HepG2 (cell line): ENCODE data around the gene GDF7. TPM values are rescaled to one million over a fixed set of nuclear protein-coding genes. Genes with fewer than 3 reads are reported as not detected.

Experiments
- ARHGAP35 ChIP-seq: sonication (generic); formaldehyde crosslinking; IDR thresholded peaks from 2 replicates; pipeline ENCODE4 v1.9.0; 2022; ENCODE audit warnings: mild to moderate bottlenecking, inconsistent platforms, moderate library complexity, missing genetic modification reagents, borderline replicate concordance
- SIN3A ChIP-seq: IDR thresholded peaks from 2 replicates; pipeline ENCODE4 v1.6.1; 2011; ENCODE audit warnings: low read depth, mild to moderate bottlenecking, control low read depth, low read length, borderline replicate concordance
- SRY ChIP-seq: sonication (generic); formaldehyde crosslinking; IDR thresholded peaks from 2 replicates; pipeline ENCODE4 v1.8.0; 2022; ENCODE audit warnings: mild to moderate bottlenecking, missing genetic modification reagents
- TEAD3 ChIP-seq: optimal IDR thresholded peaks from 2 replicates; pipeline ENCODE3; 2016; ENCODE audit warnings: borderline replicate concordance
- ZNF138 ChIP-seq: sonication (generic); formaldehyde crosslinking; IDR thresholded peaks from 2 replicates; pipeline ENCODE4 v1.5.0; 2020; ENCODE audit warnings: mild to moderate bottlenecking, low read depth, missing genetic modification reagents
- ZNF317 ChIP-seq: sonication (generic); formaldehyde crosslinking; IDR thresholded peaks from 2 replicates; pipeline ENCODE4 v1.5.0; 2020; ENCODE audit warnings: mild to moderate bottlenecking, missing genetic modification reagents
- polyA plus RNA-seq, 8 experiments: library from polyadenylated mRNA; depleted of rRNA in 3 of 8; stranded (reverse) in 7 of 8; unstranded in 1 of 8; fragments of >200 nt; fragmentation: Illumina TruSeq in 4 of 8; extraction: Trizol in 4 of 8; gene quantifications; 2 replicates each; pipeline versions ENCODE4 v1.2.1 to v1.2.3, GENCODE V29; 2011 to 2016; ENCODE audit warnings: low read depth in 4 of 8, missing spikeins in 1 of 8, mixed read lengths in 1 of 8; ENCODE audit not compliant: insufficient read depth in 1 of 8
- total RNA-seq, 5 experiments: library from RNA; depleted of rRNA; stranded (reverse); fragments of >200 nt; fragmentation: Illumina TruSeq; extraction: Trizol; gene quantifications; 2 replicates each; pipeline ENCODE4 v1.2.3, GENCODE V29; 2016; ENCODE audit warnings: low read depth in 1 of 5
- TF ChIP-seq, protein P1 (sequence below): sonication (generic); formaldehyde crosslinking; IDR thresholded peaks from 2 replicates; pipeline ENCODE4 v1.8.0; 2022; ENCODE audit warnings: missing genetic modification reagents, mild to moderate bottlenecking, inconsistent platforms, borderline replicate concordance
- TF ChIP-seq, protein P2 (sequence below): sonication (generic); formaldehyde crosslinking; IDR thresholded peaks from 2 replicates; pipeline ENCODE4 v1.8.0; 2022; ENCODE audit warnings: missing genetic modification reagents, mild to moderate bottlenecking, borderline replicate concordance
- TF ChIP-seq, protein P3 (sequence below): sonication (generic); formaldehyde crosslinking; conservative IDR thresholded peaks from 2 replicates; pipeline ENCODE4 v1.5.0; 2020; ENCODE audit warnings: missing genetic modification reagents
- TF ChIP-seq, protein P4 (sequence below): sonication (generic); formaldehyde crosslinking; IDR thresholded peaks from 2 replicates; pipeline ENCODE4 v1.5.1; 2020; ENCODE audit warnings: missing genetic modification reagents, mild to moderate bottlenecking, borderline replicate concordance
- TF ChIP-seq, protein P5 (sequence below): sonication (generic); formaldehyde crosslinking; IDR thresholded peaks from 2 replicates; pipeline ENCODE4 v1.4.0; 2020; ENCODE audit warnings: missing genetic modification reagents
- TF ChIP-seq, protein P6 (sequence below): sonication (generic); formaldehyde crosslinking; IDR thresholded peaks from 2 replicates; pipeline ENCODE4 v1.4.0; 2020; ENCODE audit warnings: missing genetic modification reagents
- TF ChIP-seq, protein P7 (sequence below): IDR thresholded peaks from 2 replicates; pipeline ENCODE4 v1.6.1; 2016; ENCODE audit warnings: low read depth, control low read depth
- TF ChIP-seq, protein P8 (sequence below): sonication (generic); formaldehyde crosslinking; IDR thresholded peaks from 2 replicates; pipeline ENCODE4 v1.8.1; 2023; ENCODE audit warnings: mild to moderate bottlenecking, missing genetic modification reagents, borderline replicate concordance

Gene GDF7
- total and polyA plus RNA-seq, 2 of the 13 experiments (the other 11 are each of a cell fraction or from before 2014, with no cell fraction given), result 1.6 to 15.0 TPM

DNA sequence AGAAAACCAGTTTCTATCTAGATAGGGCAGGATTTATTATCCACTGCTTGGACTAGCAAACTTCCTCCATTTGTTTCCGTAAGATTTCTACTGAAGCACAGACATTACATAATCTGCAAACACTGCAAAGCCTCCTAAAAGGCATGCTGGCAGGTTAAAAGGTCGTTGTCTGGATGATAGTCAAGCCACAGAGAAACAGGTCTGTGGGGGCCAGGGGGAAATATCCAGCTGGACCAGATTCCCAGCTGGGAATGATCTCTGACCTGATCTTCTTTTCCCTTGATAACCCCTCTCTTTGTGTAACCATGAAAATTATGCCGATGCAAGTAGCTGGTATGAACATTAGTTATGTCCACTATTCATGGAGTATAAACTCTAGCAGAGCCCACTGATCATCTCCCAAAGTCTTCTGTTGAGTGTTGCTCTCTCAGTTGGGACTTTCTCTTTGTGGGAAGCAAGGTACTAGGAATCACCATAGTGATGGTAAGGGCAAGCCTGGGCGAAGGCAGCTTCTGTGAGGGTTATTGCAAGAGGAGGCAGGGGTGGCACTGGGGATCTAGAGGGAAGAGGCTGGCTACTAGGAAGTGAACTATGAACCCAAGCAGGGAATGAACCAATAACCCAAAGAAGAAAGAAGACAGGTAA is 61.3 kb downstream of the GDF7 start (continued):
- TF ChIP-seq, protein P1, sequence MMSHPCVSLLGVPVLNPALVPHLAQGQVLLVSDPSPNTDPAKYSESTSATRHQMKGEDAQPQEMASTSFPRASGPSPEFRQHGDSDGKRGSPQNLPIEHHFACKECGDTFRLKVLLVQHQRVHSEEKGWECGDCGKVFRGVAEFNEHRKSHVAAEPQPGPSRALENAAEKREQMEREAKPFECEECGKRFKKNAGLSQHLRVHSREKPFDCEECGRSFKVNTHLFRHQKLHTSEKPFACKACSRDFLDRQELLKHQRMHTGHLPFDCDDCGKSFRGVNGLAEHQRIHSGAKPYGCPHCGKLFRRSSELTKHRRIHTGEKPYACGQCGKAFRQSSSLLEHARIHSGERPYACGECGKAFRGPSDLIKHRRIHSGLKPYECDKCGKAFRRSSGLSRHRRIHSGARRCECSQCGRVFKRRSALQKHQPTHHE (CRISPR knock-in tag), result no peak; the same call in 1 of the 2 replicates
- TF ChIP-seq, protein P2, sequence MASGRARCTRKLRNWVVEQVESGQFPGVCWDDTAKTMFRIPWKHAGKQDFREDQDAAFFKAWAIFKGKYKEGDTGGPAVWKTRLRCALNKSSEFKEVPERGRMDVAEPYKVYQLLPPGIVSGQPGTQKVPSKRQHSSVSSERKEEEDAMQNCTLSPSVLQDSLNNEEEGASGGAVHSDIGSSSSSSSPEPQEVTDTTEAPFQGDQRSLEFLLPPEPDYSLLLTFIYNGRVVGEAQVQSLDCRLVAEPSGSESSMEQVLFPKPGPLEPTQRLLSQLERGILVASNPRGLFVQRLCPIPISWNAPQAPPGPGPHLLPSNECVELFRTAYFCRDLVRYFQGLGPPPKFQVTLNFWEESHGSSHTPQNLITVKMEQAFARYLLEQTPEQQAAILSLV, result 0 out of 2 replicates have a peak, but pooled peaks have one; percentile 62
- no peak for TF ChIP-seq ZNF138
- TF ChIP-seq, protein P3, sequence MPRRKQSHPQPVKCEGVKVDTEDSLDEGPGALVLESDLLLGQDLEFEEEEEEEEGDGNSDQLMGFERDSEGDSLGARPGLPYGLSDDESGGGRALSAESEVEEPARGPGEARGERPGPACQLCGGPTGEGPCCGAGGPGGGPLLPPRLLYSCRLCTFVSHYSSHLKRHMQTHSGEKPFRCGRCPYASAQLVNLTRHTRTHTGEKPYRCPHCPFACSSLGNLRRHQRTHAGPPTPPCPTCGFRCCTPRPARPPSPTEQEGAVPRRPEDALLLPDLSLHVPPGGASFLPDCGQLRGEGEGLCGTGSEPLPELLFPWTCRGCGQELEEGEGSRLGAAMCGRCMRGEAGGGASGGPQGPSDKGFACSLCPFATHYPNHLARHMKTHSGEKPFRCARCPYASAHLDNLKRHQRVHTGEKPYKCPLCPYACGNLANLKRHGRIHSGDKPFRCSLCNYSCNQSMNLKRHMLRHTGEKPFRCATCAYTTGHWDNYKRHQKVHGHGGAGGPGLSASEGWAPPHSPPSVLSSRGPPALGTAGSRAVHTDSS (CRISPR knock-in tag), result no peak
- TF ChIP-seq TEAD3 (CRISPR knock-in tag), result peak; percentile 93
- TF ChIP-seq, protein P4, sequence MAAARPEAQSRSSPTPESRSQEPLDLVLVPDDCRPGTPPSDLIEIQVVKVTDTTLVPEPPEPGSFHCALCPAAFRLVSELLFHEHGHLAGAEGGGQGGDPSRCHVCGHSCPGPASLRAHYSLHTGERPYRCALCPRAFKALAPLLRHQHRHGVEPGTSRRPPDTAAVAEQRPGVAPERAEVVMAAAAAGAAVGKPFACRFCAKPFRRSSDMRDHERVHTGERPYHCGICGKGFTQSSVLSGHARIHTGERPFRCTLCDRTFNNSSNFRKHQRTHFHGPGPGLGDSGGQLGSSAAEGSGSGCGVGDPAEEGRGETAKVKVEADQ (CRISPR knock-in tag), result peak; percentile 64; the same call in 1 of the 2 replicates
- peak; percentile 69; the same call in 1 of the 2 replicates for TF ChIP-seq ZNF317
- peak; percentile 71; the same call in 1 of the 2 replicates for TF ChIP-seq SIN3A
- TF ChIP-seq SRY (CRISPR knock-in tag), result no peak
- peak; percentile 80; the same call in 1 of the 2 replicates for TF ChIP-seq ARHGAP35 (CRISPR knock-in tag)
- TF ChIP-seq, protein P5, sequence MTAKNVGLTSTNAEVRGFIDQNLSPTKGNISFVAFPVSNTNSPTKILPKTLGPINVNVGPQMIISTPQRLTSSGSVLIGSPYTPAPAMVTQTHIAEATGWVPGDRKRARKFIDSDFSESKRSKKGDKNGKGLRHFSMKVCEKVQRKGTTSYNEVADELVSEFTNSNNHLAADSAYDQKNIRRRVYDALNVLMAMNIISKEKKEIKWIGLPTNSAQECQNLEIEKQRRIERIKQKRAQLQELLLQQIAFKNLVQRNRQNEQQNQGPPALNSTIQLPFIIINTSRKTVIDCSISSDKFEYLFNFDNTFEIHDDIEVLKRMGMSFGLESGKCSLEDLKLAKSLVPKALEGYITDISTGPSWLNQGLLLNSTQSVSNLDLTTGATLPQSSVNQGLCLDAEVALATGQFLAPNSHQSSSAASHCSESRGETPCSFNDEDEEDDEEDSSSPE (CRISPR knock-in tag), result peak; percentile 64; the same call in 1 of the 2 replicates
- TF ChIP-seq, protein P6, sequence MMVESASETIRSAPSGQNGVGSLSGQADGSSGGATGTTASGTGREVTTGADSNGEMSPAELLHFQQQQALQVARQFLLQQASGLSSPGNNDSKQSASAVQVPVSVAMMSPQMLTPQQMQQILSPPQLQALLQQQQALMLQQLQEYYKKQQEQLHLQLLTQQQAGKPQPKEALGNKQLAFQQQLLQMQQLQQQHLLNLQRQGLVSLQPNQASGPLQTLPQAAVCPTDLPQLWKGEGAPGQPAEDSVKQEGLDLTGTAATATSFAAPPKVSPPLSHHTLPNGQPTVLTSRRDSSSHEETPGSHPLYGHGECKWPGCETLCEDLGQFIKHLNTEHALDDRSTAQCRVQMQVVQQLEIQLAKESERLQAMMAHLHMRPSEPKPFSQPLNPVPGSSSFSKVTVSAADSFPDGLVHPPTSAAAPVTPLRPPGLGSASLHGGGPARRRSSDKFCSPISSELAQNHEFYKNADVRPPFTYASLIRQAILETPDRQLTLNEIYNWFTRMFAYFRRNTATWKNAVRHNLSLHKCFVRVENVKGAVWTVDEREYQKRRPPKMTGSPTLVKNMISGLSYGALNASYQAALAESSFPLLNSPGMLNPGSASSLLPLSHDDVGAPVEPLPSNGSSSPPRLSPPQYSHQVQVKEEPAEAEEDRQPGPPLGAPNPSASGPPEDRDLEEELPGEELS (CRISPR knock-in tag), result peak; percentile 94
- TF ChIP-seq, protein P7, sequence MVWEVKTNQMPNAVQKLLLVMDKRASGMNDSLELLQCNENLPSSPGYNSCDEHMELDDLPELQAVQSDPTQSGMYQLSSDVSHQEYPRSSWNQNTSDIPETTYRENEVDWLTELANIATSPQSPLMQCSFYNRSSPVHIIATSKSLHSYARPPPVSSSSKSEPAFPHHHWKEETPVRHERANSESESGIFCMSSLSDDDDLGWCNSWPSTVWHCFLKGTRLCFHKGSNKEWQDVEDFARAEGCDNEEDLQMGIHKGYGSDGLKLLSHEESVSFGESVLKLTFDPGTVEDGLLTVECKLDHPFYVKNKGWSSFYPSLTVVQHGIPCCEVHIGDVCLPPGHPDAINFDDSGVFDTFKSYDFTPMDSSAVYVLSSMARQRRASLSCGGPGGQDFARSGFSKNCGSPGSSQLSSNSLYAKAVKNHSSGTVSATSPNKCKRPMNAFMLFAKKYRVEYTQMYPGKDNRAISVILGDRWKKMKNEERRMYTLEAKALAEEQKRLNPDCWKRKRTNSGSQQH, result peak; percentile 61; the same call in 1 of the 2 replicates
- TF ChIP-seq, protein P8, sequence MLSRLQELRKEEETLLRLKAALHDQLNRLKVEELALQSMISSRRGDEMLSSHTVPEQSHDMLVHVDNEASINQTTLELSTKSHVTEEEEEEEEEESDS (CRISPR knock-in tag), result no peak
